MCF 10A (cell line): ENCODE data around the gene GUCY2D. TPM values are rescaled to one million over a fixed set of nuclear protein-coding genes. Genes with fewer than 3 reads are reported as not detected.

ENCODE experiments used
- BruUV-seq: library from RNA; stranded (reverse); fragments of 400-500 nt; replicated peaks from 2 replicates; lab custom pipeline; 2021; lab: Mats Ljungman, UMichigan
- CTCF ChIA-PET: fragments of 300-600 bp; sonication (Branson Sonifier 250); formaldehyde crosslinking; extraction: SDS; loops from one replicate; lab custom pipeline; 2021; ENCODE audit warnings: antibody characterized with exemption, inconsistent platforms; lab: Yijun Ruan, JAX
- POLR2A ChIA-PET: fragments of 300-600, 350-650 bp; sonication (Branson Sonifier 250); formaldehyde crosslinking; extraction: SDS; loops from one replicate; lab custom pipeline; 2020; ENCODE audit warnings: antibody characterized with exemption, inconsistent platforms; lab: Yijun Ruan, JAX
- DNase-seq: peaks from one replicate; pipeline ENCODE4 v3.0.0-alpha.2; 2018; ENCODE audit not compliant: unreplicated experiment
- H3K27ac Mint-ChIP-seq: one replicate; pipeline ENCODE4 v1.8.0; 2022; ENCODE audit warnings: mild to moderate bottlenecking, low read depth, mixed read lengths; ENCODE audit not compliant: unreplicated experiment
- H3K27me3 Mint-ChIP-seq: one replicate; pipeline ENCODE4 v1.8.0; 2022; ENCODE audit warnings: mixed read lengths; ENCODE audit not compliant: insufficient read depth, unreplicated experiment
- H3K36me3 Mint-ChIP-seq: one replicate; pipeline ENCODE4 v1.8.0; 2022; ENCODE audit warnings: mild to moderate bottlenecking, moderate library complexity, mixed read lengths; ENCODE audit not compliant: insufficient read depth, unreplicated experiment
- H3K4me1 Mint-ChIP-seq: one replicate; pipeline ENCODE4 v1.8.0; 2022; ENCODE audit warnings: mixed read lengths; ENCODE audit not compliant: insufficient read depth, unreplicated experiment
- H3K4me3 Mint-ChIP-seq: one replicate; pipeline ENCODE4 v1.8.0; 2022; ENCODE audit warnings: mild to moderate bottlenecking, moderate library complexity, mixed read lengths; ENCODE audit not compliant: unreplicated experiment
- H3K9me3 Mint-ChIP-seq: one replicate; pipeline ENCODE4 v1.8.0; 2022; ENCODE audit warnings: mixed read lengths; ENCODE audit not compliant: unreplicated experiment
- CTCF ChIP-seq: fragments of 200-600 bp; IDR thresholded peaks from one replicate; pipeline ENCODE4 v1.8.0; 2022; ENCODE audit warnings: antibody characterized with exemption, mild to moderate bottlenecking; ENCODE audit not compliant: unreplicated experiment
- intact Hi-C: fragments of 100-400 bp; cut with micrococcal nuclease; formaldehyde crosslinking; loops from 2 replicates; pipeline ENCODE4 v1.14.1; 2022
- total RNA-seq: library from RNA; stranded (reverse); gene quantifications from 2 replicates; pipeline ENCODE4 v1.2.3, GENCODE V29; 2022

Gene GUCY2D
- total RNA-seq, 1 experiment from 2014 or later, result not detected

- ChIA-PET POLR2A (interaction anchor here (0.6 to 2.8 kb wide), 5 partner anchors 9 to 51 kb away, joined by 3 to 14 read pairs (median 3); no protein-coding TSS in a partner anchor), CTCF (interaction anchor here (0.6 to 11.4 kb wide), 5 partner anchors 15 to 282 kb away, joined by 3 to 167 read pairs (median 5); partner anchors contain the start of gene ALOX15B)
- intact Hi-C loops, result no loop called here
- H3K9me3 Mint-ChIP-seq, result no peaks in the 10 kb centered on the region
- BruUV-seq, result no TSS peak
- H3K27ac Mint-ChIP-seq, result no peak overlapping the region
- H3K4me3 Mint-ChIP-seq, result no peak overlapping the region
- no peaks in the 10 kb centered on the region for H3K36me3 Mint-ChIP-seq
- DNase-seq, result no peak
- no peak for TF ChIP-seq CTCF
- H3K4me1 Mint-ChIP-seq, result peaks cover 39% of the 10 kb centered on the region
- no peaks in the 10 kb centered on the region for H3K27me3 Mint-ChIP-seq
Observed at GRCh38 chr17:8025176-8025911, 22.9 kb downstream of the GUCY2D start.

- peak; percentile 60 for DNase-seq
- no peaks in the 10 kb centered on the region for H3K9me3 Mint-ChIP-seq
- POLR2A ChIA-PET, result interaction anchor here (1.0 to 9.2 kb wide), 3 partner anchors 11 to 98 kb away, joined by 3 to 82 read pairs (median 15); no protein-coding TSS in a partner anchor
- CTCF ChIA-PET, result interaction anchor here (0.6 to 6.1 kb wide), 4 partner anchors 11 to 28 kb away, joined by 4 to 35 read pairs (median 17); no protein-coding TSS in a partner anchor
- intact Hi-C loops, result no loop called here
- peaks cover 32% of the 10 kb centered on the region for H3K4me1 Mint-ChIP-seq
- no peaks in the 10 kb centered on the region for H3K27me3 Mint-ChIP-seq
- H3K27ac Mint-ChIP-seq, result peak overlapping the region; percentile 68
- no peak overlapping the region for H3K4me3 Mint-ChIP-seq
- no TSS peak for BruUV-seq
- peaks cover 6% of the 10 kb centered on the region for H3K36me3 Mint-ChIP-seq
- no peak for TF ChIP-seq CTCF
Observed at GRCh38 chr17:8029121-8029520, 26.7 kb downstream of the GUCY2D start.

- no peak for DNase-seq
- H3K4me3 Mint-ChIP-seq, result no peak overlapping the region
- CTCF ChIA-PET, result interaction anchor here (1.3 to 6.1 kb wide), 4 partner anchors 10 to 98 kb away, joined by 3 to 35 read pairs (median 16); no protein-coding TSS in a partner anchor
Observed at GRCh38 chr17:8031261-8031661, 28.8 kb downstream of the GUCY2D start.

More at GRCh38 chr17:8031261-8031661, 28.8 kb downstream of the GUCY2D start:
- intact Hi-C loops, result no loop called here
- Mint-ChIP-seq H3K27me3 (no peaks in the 10 kb centered on the region), H3K27ac (no peak overlapping the region), H3K9me3 (no peaks in the 10 kb centered on the region), H3K36me3 (peaks cover 6% of the 10 kb centered on the region), H3K4me1 (peaks cover 26% of the 10 kb centered on the region)
- no TSS peak for BruUV-seq
- POLR2A ChIA-PET, result interaction anchor here (0.5 to 9.2 kb wide), 5 partner anchors 10 to 464 kb away, joined by 3 to 82 read pairs (median 4); no protein-coding TSS in a partner anchor
- no peak for TF ChIP-seq CTCF
